ENCODE results near the gene PSME3IP1.
"Not testable (repeated sequence)": the region's sequence is repeated elsewhere in the genome, so short reads cannot be mapped to it uniquely, and the experiment has no call there.

PSME3IP1 gene

DNA sequence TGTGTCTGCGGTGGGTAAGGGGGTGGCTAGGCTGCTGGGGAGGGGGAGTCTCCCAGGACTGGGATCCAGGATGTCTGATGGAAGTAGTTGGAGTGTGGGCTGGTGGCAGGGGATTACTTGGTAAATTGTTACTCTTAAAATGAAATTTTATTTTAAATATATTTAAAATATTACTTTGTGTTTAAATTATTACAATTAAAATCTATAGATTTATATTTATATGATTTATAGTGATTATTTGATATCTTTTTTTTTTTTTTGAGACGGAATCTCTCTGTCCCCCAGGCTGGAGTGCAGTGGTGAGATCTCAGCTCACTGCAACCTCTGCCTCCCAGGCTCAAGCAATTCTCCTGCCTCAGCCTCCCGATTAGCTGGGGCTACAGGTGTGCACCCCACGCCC, 74.9 kb downstream of the PSME3IP1 start:
- TF ChIP-seq ZFX (IDR thresholded peaks at IDR 0.05; ENCODE audit: borderline replicate concordance) (no peak), CTCF (IDR thresholded peaks at IDR 0.05) (no peak)
- H3K27ac ChIP-seq: no peak overlapping the region

GRCh38 chr16:57109259-57110105, 76.4 kb downstream of the PSME3IP1 start:
- H3K27ac ChIP-seq: not testable (repeated sequence)

DNA sequence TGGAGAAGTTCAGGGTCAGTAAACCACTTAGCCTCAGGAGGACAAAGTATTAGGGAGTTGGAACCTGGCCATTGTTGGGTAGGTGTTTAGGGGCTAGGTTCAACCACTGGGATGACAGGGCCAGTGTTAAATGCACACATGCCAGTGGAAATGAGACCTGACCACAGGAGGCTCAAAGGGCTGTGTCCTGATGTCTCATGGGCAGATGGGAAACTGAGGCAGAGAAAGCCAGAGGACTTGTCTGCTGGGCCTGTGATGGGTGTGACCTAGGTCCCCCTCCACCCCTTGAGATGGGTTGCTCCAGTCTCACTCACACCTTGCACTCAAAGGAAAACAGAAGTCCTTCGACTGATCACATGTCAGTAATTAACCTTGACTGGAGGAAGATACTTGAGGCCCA, 77.4 kb downstream of the PSME3IP1 start:
- no peak overlapping the region for H3K27ac ChIP-seq
- TF ChIP-seq ZFX (IDR thresholded peaks at IDR 0.05; ENCODE audit: borderline replicate concordance) (no peak), CTCF (IDR thresholded peaks at IDR 0.05) (no peak)

DNA sequence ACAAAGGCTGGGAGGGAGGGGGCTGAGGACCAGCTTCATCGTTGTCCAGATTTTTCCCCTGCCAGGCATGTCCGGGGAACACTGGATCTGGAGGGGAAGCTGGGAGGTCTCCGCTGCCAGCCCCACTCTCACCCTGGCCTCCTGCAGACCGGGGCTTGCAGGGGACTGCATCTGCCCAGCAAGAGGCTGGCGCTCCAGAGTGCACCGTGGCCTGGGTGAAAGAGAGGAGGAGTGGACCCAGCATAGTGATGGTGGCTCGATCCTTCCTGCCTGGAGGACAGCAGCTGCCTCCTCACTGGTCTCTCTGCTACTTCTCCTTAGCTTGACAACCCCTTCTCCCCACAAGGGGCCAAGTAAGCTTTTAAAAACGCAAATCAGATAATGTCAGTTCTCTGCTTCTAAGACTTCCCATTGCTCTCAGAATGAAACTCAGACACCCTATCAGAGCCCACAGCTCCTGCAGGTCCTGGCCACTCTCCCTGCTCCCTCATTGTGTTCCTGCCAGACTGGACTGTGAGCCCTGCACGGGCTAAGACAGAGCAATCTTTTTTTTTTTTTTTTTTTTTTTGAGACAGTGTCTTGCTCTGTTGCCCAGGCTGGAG, 78.4 kb downstream of the PSME3IP1 start:
- no peak for TF ChIP-seq ZFX (IDR thresholded peaks at IDR 0.05; ENCODE audit: borderline replicate concordance)
- TF ChIP-seq CTCF (IDR thresholded peaks at IDR 0.05): no peak
- no peak overlapping the region for H3K27ac ChIP-seq

DNA sequence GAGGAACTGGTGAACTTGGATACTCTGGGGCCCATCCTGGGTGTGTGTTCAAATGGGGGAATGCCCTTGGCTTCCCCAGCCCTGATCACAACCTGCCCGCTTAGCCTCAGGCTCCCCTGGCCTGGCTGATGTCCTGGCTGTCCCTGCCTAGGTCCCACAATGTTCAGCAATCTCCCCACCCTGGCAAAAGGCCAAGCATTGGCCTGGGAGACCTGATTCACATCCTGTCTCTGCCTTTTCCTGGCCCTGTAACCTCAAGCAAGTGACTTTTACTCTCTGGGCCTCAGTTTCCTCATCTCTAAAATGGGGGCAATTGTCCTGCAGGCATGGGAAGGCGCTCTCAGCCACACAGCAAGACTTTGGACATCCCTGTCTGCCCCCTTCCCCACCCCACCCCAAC, 79.1 kb downstream of the PSME3IP1 start:
- H3K27ac ChIP-seq: no peak overlapping the region
- no peak for TF ChIP-seq ZFX (IDR thresholded peaks at IDR 0.05; ENCODE audit: borderline replicate concordance)
- TF ChIP-seq CTCF (IDR thresholded peaks at IDR 0.05): no peak

DNA sequence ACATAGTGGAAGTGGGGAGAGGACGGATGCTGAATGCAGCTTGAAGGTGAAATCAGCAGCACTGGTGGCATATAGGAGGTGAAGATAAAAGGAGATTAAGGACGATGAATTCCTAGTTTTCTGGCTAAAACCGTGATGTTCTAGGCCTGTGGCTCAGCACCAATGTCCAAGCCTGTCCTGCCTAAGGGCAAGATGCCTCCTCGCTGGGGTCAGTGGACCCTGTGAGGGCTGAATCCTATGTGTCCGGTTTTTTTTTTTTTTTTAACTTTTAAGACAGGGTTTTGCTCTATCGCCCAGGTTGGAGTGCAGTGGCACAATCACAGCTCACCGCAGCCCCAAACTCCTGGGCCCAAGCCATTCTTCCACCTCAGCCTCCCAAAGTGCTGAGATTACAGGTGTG, 80.7 kb downstream of the PSME3IP1 start:
- no peak overlapping the region for H3K27ac ChIP-seq
- no peak for TF ChIP-seq ZFX (IDR thresholded peaks at IDR 0.05; ENCODE audit: borderline replicate concordance)

- no peak overlapping the region for H3K27ac ChIP-seq
- TF ChIP-seq ZFX (IDR thresholded peaks at IDR 0.05; ENCODE audit: borderline replicate concordance): no peak
These were observed 81.1 kb downstream of the PSME3IP1 start for GRCh38 chr16:57104706-57105105.

DNA sequence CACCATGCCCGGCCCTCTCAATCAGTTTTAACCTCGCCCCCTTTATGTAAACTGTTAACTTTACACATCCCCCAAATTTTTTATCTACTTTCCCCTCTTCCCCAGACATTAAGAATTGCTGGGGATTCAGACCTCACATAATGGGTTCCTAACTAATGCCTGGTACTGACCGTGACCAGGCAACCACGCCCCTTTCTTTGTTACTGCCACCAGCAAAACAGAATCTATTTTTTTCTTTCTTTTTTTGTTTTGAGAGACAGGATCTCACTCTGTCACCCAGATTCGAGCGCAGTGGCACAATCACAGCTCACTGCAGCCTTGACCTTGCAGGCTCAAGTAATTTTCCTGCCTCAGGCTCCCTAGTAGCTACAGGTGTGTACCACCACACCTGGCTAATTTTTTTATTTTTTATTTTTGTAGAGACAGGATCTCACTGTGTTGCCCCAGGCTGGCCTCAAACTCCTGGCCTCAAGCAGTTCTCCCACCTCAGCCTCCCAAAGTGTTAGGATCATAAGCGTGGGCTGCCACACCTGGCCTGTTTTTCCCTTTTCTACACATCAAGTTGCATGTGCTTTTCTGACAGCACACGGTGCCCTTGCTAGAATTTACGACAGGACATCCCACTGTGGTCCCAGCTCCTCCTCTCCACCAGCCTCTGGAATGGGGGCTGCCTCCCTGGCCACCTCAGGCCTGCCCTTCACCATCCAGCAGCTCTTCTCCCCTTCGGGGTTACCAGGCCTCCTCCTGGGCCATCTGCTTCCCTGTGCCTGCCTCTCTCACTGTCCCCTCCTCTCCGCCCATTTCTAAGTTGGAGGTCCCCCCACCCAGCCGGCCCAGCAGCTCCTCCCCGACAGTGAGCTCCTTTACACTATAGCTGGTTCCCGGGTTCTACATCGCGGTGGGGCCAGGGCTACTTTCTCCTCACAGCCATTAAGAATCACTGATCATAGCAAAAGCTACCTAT, 82.7 kb downstream of the PSME3IP1 start:
- H3K27ac ChIP-seq: no peak overlapping the region
- no peak for TF ChIP-seq ZFX (IDR thresholded peaks at IDR 0.05; ENCODE audit: borderline replicate concordance)
- no peak for TF ChIP-seq CTCF (IDR thresholded peaks at IDR 0.05)
